Measurements from ENCODE around the gene TRIM47. TPM values are rescaled to one million over a fixed set of nuclear protein-coding genes. Genes with fewer than 3 reads are reported as not detected.

TRIM47 gene
- total and polyA plus RNA-seq, 2 of the 13 experiments (the other 11 are each of a cell fraction or from before 2014, with no cell fraction given), result 33.5 to 82.0 TPM

DNA sequence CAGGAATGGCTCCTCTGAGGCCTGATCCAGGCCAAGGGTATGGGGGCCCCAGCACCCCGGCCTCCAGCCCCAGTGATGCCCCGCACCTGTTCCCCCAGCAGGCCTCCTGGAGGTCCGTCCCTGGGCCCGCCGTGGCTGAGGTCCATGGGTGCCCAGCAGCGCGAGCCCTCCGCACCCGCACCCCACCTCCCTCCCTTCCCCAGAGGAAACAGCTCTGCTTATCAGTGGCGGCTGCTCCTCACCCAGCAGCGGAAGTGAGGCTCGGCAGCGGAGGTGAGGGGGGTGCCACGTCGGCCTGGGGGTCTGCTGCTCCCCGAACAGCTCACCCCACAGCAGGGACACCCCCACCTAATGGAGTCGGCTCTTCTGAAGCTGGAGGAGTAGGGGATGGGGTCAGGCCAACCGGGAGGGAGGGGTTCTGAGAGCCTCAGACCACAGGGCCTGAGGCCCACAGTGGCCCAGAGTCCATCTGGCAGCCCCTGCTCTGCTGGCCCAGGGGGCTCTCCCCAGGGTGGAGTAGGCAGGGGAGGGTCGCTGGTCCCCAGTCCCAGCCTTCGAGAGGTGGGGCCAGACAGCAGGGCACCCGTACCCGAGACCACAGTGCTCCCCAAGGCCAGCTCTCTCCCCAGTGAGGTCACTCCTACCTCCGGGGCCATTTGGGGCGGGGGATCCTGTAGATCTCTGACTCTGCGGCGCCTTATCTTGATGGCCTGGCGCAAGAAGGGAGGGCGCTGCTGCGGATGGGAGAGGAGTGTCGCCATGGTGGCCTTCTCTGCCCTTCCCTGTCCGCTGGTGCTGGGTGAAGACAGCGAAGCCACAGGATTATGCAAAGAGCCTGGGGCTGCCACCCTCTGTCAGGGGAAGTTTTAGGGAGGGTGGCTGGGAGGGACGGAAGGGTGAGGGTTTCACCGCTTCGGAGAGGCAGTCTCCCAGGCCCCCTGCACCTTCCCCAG, 34.5 kb downstream of the TRIM47 start, which contains the start of gene UNC13D (continued):
- TF ChIP-seq RBFOX2 (IDR thresholded peaks at IDR 0.05; ENCODE audit: low read depth, low read length) (peak; percentile 76), KDM6A (CRISPR knock-in tag; IDR thresholded peaks at IDR 0.05; ENCODE audit: low read depth) (no peak), ZNF703 (CRISPR knock-in tag; IDR thresholded peaks at IDR 0.05; ENCODE audit: borderline replicate concordance) (no peak), KAT8 (CRISPR knock-in tag; IDR thresholded peaks at IDR 0.05) (peak; percentile 28; the same call in 1 of the 2 replicates), FOXJ3 (CRISPR knock-in tag; IDR thresholded peaks at IDR 0.05; ENCODE audit: borderline replicate concordance) (no peak), ZNF24 (IDR thresholded peaks at IDR 0.05) (no peak), DMAP1 (CRISPR knock-in tag; IDR thresholded peaks at IDR 0.05) (peak; percentile 53; the same call in 1 of the 2 replicates), GABPA (IDR thresholded peaks at IDR 0.05; ENCODE audit: low read depth, low read length) (no peak), GABPA (CRISPR knock-in tag; IDR thresholded peaks at IDR 0.05; ENCODE audit: low read depth) (peak; percentile 54; the same call in 1 of the 2 replicates), HOXA5 (CRISPR knock-in tag; IDR thresholded peaks at IDR 0.05) (no peak), ZFX (CRISPR knock-in tag; IDR thresholded peaks at IDR 0.05; ENCODE audit: low read depth) (peak; percentile 73; the same call in 1 of the 2 replicates), HMGA1 (CRISPR knock-in tag; conservative IDR thresholded peaks at IDR 0.05) (no peak), ZFP90 (CRISPR knock-in tag; IDR thresholded peaks at IDR 0.05; ENCODE audit: borderline replicate concordance) (peak; percentile 24; the same call in 1 of the 2 replicates), PLRG1 (conservative IDR thresholded peaks at IDR 0.05) (no peak), KMT2A (CRISPR knock-in tag; IDR thresholded peaks at IDR 0.05) (no peak), MEIS2 (CRISPR knock-in tag; IDR thresholded peaks at IDR 0.05) (peak; percentile 16; the same call in 1 of the 2 replicates), ZNF232 (CRISPR knock-in tag; IDR thresholded peaks at IDR 0.05; ENCODE audit: borderline replicate concordance) (peak; percentile 50; the same call in 1 of the 2 replicates), ZBTB20 (CRISPR knock-in tag; IDR thresholded peaks at IDR 0.05; ENCODE audit: borderline replicate concordance, low read depth) (no peak), SP140L (CRISPR knock-in tag; IDR thresholded peaks at IDR 0.05; ENCODE audit: borderline replicate concordance) (no peak), ZNF3 (CRISPR knock-in tag; IDR thresholded peaks at IDR 0.05) (no peak), ZNF563 (CRISPR knock-in tag; IDR thresholded peaks at IDR 0.05) (no peak; the same call in 1 of the 2 replicates), ZNF343 (CRISPR knock-in tag; IDR thresholded peaks at IDR 0.05) (peak; percentile 69; the same call in 1 of the 2 replicates), TEAD3 (CRISPR knock-in tag; optimal IDR thresholded peaks at IDR 0.05; ENCODE audit: borderline replicate concordance) (peak; percentile 53), KDM2A (CRISPR knock-in tag; IDR thresholded peaks at IDR 0.05; ENCODE audit: borderline replicate concordance, low read depth) (peak; percentile 29; the same call in 1 of the 2 replicates)
- TF ChIP-seq, protein P1, sequence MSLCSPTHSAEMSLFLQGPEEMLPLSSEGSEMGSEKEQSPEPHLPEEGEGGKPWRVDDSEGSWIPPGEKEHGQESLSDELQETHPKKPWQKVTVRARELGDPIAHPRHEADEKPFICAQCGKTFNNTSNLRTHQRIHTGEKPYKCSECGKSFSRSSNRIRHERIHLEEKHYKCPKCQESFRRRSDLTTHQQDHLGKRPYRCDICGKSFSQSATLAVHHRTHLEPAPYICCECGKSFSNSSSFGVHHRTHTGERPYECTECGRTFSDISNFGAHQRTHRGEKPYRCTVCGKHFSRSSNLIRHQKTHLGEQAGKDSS (CRISPR knock-in tag; IDR thresholded peaks at IDR 0.05; ENCODE audit: borderline replicate concordance, low read depth), result peak; percentile 10; the same call in 1 of the 2 replicates
- TF ChIP-seq, protein P2, sequence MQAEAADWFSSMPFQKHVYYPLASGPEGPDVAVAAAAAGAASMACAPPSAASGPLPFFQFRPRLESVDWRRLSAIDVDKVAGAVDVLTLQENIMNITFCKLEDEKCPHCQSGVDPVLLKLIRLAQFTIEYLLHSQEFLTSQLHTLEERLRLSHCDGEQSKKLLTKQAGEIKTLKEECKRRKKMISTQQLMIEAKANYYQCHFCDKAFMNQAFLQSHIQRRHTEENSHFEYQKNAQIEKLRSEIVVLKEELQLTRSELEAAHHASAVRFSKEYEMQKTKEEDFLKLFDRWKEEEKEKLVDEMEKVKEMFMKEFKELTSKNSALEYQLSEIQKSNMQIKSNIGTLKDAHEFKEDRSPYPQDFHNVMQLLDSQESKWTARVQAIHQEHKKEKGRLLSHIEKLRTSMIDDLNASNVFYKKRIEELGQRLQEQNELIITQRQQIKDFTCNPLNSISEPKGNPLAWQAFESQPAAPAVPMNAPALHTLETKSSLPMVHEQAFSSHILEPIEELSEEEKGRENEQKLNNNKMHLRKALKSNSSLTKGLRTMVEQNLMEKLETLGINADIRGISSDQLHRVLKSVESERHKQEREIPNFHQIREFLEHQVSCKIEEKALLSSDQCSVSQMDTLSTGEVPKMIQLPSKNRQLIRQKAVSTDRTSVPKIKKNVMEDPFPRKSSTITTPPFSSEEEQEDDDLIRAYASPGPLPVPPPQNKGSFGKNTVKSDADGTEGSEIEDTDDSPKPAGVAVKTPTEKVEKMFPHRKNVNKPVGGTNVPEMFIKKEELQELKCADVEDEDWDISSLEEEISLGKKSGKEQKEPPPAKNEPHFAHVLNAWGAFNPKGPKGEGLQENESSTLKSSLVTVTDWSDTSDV (CRISPR knock-in tag; IDR thresholded peaks at IDR 0.05), result peak; percentile 79
- TF ChIP-seq, protein P3, sequence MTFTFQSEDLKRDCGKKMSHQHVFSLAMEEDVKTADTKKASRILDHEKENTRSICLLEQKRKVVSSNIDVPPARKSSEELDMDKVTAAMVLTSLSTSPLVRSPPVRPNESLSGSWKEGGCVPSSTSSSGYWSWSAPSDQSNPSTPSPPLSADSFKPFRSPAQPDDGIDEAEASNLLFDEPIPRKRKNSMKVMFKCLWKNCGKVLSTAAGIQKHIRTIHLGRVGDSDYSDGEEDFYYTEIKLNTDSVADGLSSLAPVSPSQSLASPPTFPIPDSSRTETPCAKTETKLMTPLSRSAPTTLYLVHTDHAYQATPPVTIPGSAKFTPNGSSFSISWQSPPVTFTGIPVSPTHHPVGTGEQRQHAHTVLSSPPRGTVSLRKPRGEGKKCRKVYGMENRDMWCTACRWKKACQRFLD (CRISPR knock-in tag; IDR thresholded peaks at IDR 0.05; ENCODE audit: borderline replicate concordance), result 0 out of 2 replicates have a peak, but pooled peaks have one; percentile 18

All from HepG2 (cell line).